HepG2 (cell line): Measurements from ENCODE around the gene CDR2L. TPM values are rescaled to one million over a fixed set of nuclear protein-coding genes. Genes with fewer than 3 reads are reported as not detected.
A peak's percentile ranks its signal among the peaks of the same experiment; 100 is the strongest.

Experiments
- AGO1 ChIP-seq: fragments of 200-400 bp; formaldehyde crosslinking; IDR thresholded peaks from 2 replicates; pipeline ENCODE4 v1.6.1; 2017; ENCODE audit warnings: mild to moderate bottlenecking, low read depth, low read length, moderate library complexity; ENCODE audit not compliant: poor library complexity, severe bottlenecking
- CCAR2 ChIP-seq: fragments of 200-400 bp; formaldehyde crosslinking; optimal IDR thresholded peaks from 2 replicates; pipeline ENCODE3; 2018; ENCODE audit warnings: low read depth, mild to moderate bottlenecking, low read length, moderate library complexity
- DNMT3B ChIP-seq: conservative IDR thresholded peaks from 2 replicates; pipeline ENCODE4 v1.6.1; 2016; ENCODE audit warnings: missing biosample characterization, control low read depth
- FOXA1 ChIP-seq, 2 experiments: fragments of 450-650 bp in 1 of 2; sonication (generic) in 1 of 2; formaldehyde crosslinking in 1 of 2; IDR thresholded peaks; 2 replicates each; pipeline versions ENCODE4 v1.4.0 to v1.6.1; 2016 to 2020; ENCODE audit warnings: missing genetic modification reagents in 1 of 2
- FOXC1 ChIP-seq: sonication (generic); formaldehyde crosslinking; IDR thresholded peaks from 2 replicates; pipeline ENCODE4 v1.8.0; 2022; ENCODE audit warnings: mild to moderate bottlenecking, missing genetic modification reagents, borderline replicate concordance
- GPN1 ChIP-seq: sonication (generic); formaldehyde crosslinking; IDR thresholded peaks from 2 replicates; pipeline ENCODE4 v1.5.1; 2020; ENCODE audit warnings: missing genetic modification reagents, borderline replicate concordance
- MAFK ChIP-seq, 2 experiments: IDR thresholded peaks in 1 of 2; conservative IDR thresholded peaks in 1 of 2; 2 replicates each; pipeline ENCODE4 v1.6.1; 2011; ENCODE audit warnings: improper control_type of control experiment in 2 of 2, low read length in 2 of 2
- MLLT10 ChIP-seq: sonication (generic); formaldehyde crosslinking; IDR thresholded peaks from 2 replicates; pipeline ENCODE4 v1.4.0; 2020; ENCODE audit warnings: missing genetic modification reagents
- NFIC ChIP-seq: IDR thresholded peaks from 2 replicates; pipeline ENCODE4 v1.6.1; 2012; ENCODE audit warnings: mild to moderate bottlenecking, low read length, inconsistent platforms
- NFYB ChIP-seq: sonication (generic); formaldehyde crosslinking; IDR thresholded peaks from 2 replicates; pipeline ENCODE4 v1.4.0; 2020; ENCODE audit warnings: missing genetic modification reagents
- NR2F1 ChIP-seq, 2 experiments: fragments of 450-650 bp in 1 of 2; formaldehyde crosslinking in 1 of 2; IDR thresholded peaks; 2 replicates each; pipeline versions ENCODE4 v1.5.0 to v1.6.1; 2016 to 2020; ENCODE audit warnings: mild to moderate bottlenecking in 1 of 2, missing compliant biosample characterization in 1 of 2, missing genetic modification reagents in 1 of 2, moderate library complexity in 1 of 2
- SP1 ChIP-seq, 2 experiments: fragments of 450-650 bp in 1 of 2; sonication (generic) in 1 of 2; formaldehyde crosslinking in 1 of 2; IDR thresholded peaks; 2 replicates each; pipeline versions ENCODE4 v1.4.0 to v1.6.1; 2016 to 2020; ENCODE audit warnings: missing genetic modification reagents in 1 of 2
- SYNCRIP ChIP-seq: fragments of 200-400 bp; formaldehyde crosslinking; IDR thresholded peaks from 2 replicates; pipeline ENCODE4 v1.6.1; 2018; ENCODE audit warnings: mild to moderate bottlenecking, low read depth, low read length; ENCODE audit not compliant: insufficient read depth
- TAF1 ChIP-seq: sonication (generic); formaldehyde crosslinking; IDR thresholded peaks from 2 replicates; pipeline ENCODE4 v1.4.0; 2020; ENCODE audit warnings: missing genetic modification reagents
- TEF ChIP-seq: sonication (generic); formaldehyde crosslinking; IDR thresholded peaks from 2 replicates; pipeline ENCODE4 v1.5.0; 2020; ENCODE audit warnings: missing genetic modification reagents
- ZBTB38 ChIP-seq: sonication (generic); formaldehyde crosslinking; IDR thresholded peaks from 2 replicates; pipeline ENCODE4 v1.5.1; 2020; ENCODE audit warnings: mild to moderate bottlenecking, missing genetic modification reagents
- ZBTB39 ChIP-seq: sonication (generic); formaldehyde crosslinking; IDR thresholded peaks from 2 replicates; pipeline ENCODE4 v1.5.0; 2020; ENCODE audit warnings: missing genetic modification reagents
- ZC3H13 ChIP-seq: sonication (generic); formaldehyde crosslinking; IDR thresholded peaks from 2 replicates; pipeline ENCODE4 v1.8.1; 2023; ENCODE audit warnings: mild to moderate bottlenecking, missing genetic modification reagents, moderate library complexity
- ZNF180 ChIP-seq: sonication (generic); formaldehyde crosslinking; IDR thresholded peaks from 2 replicates; pipeline ENCODE4 v1.4.0; 2020; ENCODE audit warnings: low read depth, missing genetic modification reagents, borderline replicate concordance
- ZNF264 ChIP-seq: sonication (generic); formaldehyde crosslinking; IDR thresholded peaks from 2 replicates; pipeline ENCODE4 v1.4.0; 2020; ENCODE audit warnings: missing genetic modification reagents
- ZNF337 ChIP-seq: sonication (generic); formaldehyde crosslinking; IDR thresholded peaks from 2 replicates; pipeline ENCODE4 v1.5.1; 2020; ENCODE audit warnings: missing genetic modification reagents, low read depth, mild to moderate bottlenecking, borderline replicate concordance
- ZNF598 ChIP-seq: sonication (generic); formaldehyde crosslinking; IDR thresholded peaks from 2 replicates; pipeline ENCODE4 v1.5.1; 2020; ENCODE audit warnings: mild to moderate bottlenecking, missing genetic modification reagents, borderline replicate concordance
- ZNF619 ChIP-seq: sonication (generic); formaldehyde crosslinking; IDR thresholded peaks from 2 replicates; pipeline ENCODE4 v1.4.0; 2020; ENCODE audit warnings: mild to moderate bottlenecking, missing genetic modification reagents
- polyA plus RNA-seq, 8 experiments: library from polyadenylated mRNA; depleted of rRNA in 3 of 8; stranded (reverse) in 7 of 8; unstranded in 1 of 8; fragments of >200 nt; fragmentation: Illumina TruSeq in 4 of 8; extraction: Trizol in 4 of 8; gene quantifications; 2 replicates each; pipeline versions ENCODE4 v1.2.1 to v1.2.3, GENCODE V29; 2011 to 2016; ENCODE audit warnings: low read depth in 4 of 8, missing spikeins in 1 of 8, mixed read lengths in 1 of 8; ENCODE audit not compliant: insufficient read depth in 1 of 8
- total RNA-seq, 5 experiments: library from RNA; depleted of rRNA; stranded (reverse); fragments of >200 nt; fragmentation: Illumina TruSeq; extraction: Trizol; gene quantifications; 2 replicates each; pipeline ENCODE4 v1.2.3, GENCODE V29; 2016; ENCODE audit warnings: low read depth in 1 of 5
- TF ChIP-seq, protein P1 (sequence below): sonication (generic); formaldehyde crosslinking; IDR thresholded peaks from 2 replicates; pipeline ENCODE4 v1.5.0; 2020; ENCODE audit warnings: missing genetic modification reagents
- TF ChIP-seq, protein P2 (sequence below): IDR thresholded peaks from 2 replicates; pipeline ENCODE4 v1.6.1; 2016; ENCODE audit warnings: missing compliant biosample characterization, missing genetic modification reagents, borderline replicate concordance

The CDR2L gene
- total and polyA plus RNA-seq, 2 of the 13 experiments (the other 11 are each of a cell fraction or from before 2014, with no cell fraction given), result 1.9 to 2.1 TPM

DNA sequence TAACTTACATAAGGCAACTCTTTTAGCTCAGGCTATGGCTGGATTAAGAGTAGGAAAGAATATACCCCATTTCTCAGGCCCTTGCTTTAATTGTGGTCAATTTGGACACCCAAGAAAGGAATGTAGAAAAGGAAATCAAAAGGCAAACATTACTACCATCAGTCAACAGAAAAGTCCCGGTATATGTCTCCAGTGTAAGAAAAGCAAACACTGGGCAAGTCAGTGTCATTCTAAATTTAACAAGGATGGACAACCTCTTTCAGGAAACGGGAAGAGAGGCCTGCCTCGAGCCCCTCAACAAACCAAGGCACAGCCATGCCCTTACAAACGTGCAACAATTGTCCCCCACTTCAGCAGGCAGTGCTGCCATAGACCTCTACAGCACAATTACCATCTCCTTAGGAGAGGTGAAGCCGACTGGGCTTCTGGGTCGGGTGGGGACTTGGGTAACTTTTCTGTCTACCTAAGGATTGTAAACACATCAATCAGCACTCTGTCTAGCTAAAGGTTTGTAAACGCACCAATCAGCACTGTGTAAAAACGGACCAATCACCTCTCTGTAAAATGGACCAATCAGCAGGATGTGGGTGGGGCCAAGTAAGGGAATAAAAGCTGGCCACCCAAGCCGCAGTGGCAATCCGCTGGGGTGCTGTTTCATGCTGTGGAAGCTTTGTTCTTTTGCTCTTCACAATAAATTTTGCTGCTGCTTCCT lies 37.4 kb downstream of the CDR2L start (continued):
- TF ChIP-seq SYNCRIP, result no peak
- no peak for TF ChIP-seq ZNF264 (CRISPR knock-in tag)
- no peak for TF ChIP-seq TAF1 (CRISPR knock-in tag)
- TF ChIP-seq NFYB, result peak; percentile 90
- no peak for TF ChIP-seq CCAR2
- no peak for TF ChIP-seq ZNF619 (CRISPR knock-in tag)
- no peak for TF ChIP-seq ZNF337 (CRISPR knock-in tag)
- no peak for TF ChIP-seq GPN1 (CRISPR knock-in tag)
- TF ChIP-seq SP1 (IDR thresholded peaks at IDR 0.05), result no peak
- TF ChIP-seq SP1 (CRISPR knock-in tag; IDR thresholded peaks at IDR 0.05), result peak; percentile 75
- no peak for TF ChIP-seq MLLT10
- TF ChIP-seq AGO1, result no peak
- no peak for TF ChIP-seq FOXA1 (IDR thresholded peaks at IDR 0.05)
- TF ChIP-seq FOXA1 (CRISPR knock-in tag; IDR thresholded peaks at IDR 0.05), result peak; percentile 31; the same call in 1 of the 2 replicates
- no peak for TF ChIP-seq ZC3H13
- no peak for TF ChIP-seq ZNF598
- peak; percentile 87 for TF ChIP-seq ZBTB38
- TF ChIP-seq, protein P1, sequence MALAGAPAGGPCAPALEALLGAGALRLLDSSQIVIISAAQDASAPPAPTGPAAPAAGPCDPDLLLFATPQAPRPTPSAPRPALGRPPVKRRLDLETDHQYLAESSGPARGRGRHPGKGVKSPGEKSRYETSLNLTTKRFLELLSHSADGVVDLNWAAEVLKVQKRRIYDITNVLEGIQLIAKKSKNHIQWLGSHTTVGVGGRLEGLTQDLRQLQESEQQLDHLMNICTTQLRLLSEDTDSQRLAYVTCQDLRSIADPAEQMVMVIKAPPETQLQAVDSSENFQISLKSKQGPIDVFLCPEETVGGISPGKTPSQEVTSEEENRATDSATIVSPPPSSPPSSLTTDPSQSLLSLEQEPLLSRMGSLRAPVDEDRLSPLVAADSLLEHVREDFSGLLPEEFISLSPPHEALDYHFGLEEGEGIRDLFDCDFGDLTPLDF, result no peak
- TF ChIP-seq TEF (CRISPR knock-in tag), result no peak
- no peak; the same call in 1 of the 2 replicates for TF ChIP-seq ZNF180
- TF ChIP-seq MAFK (conservative IDR thresholded peaks at IDR 0.05 in 1 of 2, IDR thresholded peaks at IDR 0.05 in 1 of 2; ENCODE audit: low read length in 2 of 2), result peak in 1 of 2 experiments; percentile 27; a peak in 1 of 4 replicates
- no peak for TF ChIP-seq ZBTB39
- TF ChIP-seq FOXC1 (CRISPR knock-in tag), result no peak
- TF ChIP-seq NFIC, result no peak
- TF ChIP-seq, protein P2, sequence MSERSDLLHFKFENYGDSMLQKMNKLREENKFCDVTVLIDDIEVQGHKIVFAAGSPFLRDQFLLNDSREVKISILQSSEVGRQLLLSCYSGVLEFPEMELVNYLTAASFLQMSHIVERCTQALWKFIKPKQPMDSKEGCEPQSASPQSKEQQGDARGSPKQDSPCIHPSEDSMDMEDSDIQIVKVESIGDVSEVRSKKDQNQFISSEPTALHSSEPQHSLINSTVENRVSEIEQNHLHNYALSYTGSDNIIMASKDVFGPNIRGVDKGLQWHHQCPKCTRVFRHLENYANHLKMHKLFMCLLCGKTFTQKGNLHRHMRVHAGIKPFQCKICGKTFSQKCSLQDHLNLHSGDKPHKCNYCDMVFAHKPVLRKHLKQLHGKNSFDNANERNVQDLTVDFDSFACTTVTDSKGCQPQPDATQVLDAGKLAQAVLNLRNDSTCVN, result no peak
- TF ChIP-seq NR2F1 (CRISPR knock-in tag; IDR thresholded peaks at IDR 0.05), result no peak
- TF ChIP-seq DNMT3B (CRISPR knock-in tag), result no peak
